ENCODE results near the gene FAM13A.

Gene FAM13A

DNA sequence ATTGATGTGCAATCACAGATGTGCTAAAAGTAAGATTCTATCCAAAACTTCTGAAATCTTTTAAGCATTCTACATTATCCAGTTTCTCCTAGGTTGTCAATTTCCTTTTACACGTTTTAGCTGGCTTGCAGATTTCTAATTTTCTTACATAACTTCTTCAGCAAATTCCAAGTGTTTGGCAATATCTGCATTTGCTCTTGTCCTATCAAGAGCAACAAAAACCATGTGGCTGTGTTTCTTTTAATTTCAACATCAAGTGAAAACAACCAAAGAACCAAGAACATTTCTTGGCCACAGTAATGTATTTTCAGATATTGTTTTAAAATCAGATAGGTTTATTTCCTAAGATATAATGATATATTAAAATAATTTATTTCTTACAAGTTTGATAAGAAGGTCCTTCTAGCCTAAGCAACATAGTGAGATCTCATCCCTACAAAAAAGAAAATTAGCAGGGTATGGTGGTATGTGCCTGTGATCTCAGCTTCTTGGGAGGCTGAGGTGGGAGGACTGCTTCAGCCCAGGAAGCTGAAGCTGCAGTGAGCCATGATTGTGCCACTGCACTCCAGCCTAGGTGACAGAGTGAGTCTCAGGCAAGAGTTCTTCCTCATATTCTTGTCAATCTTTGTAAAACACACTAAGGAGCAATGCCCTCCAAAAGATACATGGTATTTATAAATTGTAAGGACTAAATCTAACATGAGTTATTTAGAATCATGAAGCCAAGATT lies 228.0 kb downstream of the FAM13A start:
- DNase-seq, result no peak

DNA sequence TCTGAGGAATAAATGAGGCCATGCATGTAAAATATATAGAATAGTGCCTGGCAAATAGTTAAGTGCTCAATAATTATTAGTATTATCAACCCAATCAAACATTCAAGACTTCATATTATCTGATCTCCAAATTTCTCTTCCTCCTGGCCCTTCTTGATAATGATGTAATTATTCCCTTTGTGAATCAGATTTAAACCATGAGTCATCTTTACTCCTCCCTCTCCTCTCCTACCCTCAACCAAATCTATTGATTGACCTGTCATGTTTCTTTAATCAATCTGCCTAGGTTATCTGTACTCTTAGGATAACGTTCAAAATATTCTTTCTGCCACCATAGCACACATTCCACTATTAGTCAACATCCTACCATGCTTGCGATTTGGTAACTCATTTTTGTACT lies 229.5 kb downstream of the FAM13A start:
- no peak for DNase-seq

DNA sequence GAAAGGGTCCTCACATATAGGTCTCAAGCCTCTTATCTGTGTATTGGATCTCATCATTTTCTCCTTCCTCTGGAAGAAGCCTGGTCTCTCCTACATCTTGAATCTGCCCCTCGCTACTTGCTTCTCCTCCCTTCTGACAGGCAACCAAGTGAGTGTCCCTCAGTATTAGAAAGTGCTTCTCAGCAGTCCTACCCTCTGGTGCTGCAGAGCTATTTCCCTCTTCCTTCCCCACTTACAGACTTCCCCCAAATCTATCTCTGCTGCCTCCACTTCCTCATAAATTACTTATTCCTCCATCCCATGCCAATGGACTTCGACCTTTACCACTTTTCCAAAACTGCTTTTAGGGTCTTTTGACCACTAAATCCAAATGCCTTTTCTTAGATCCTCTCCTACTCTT lies 230.2 kb downstream of the FAM13A start:
- DNase-seq, result no peak

DNA sequence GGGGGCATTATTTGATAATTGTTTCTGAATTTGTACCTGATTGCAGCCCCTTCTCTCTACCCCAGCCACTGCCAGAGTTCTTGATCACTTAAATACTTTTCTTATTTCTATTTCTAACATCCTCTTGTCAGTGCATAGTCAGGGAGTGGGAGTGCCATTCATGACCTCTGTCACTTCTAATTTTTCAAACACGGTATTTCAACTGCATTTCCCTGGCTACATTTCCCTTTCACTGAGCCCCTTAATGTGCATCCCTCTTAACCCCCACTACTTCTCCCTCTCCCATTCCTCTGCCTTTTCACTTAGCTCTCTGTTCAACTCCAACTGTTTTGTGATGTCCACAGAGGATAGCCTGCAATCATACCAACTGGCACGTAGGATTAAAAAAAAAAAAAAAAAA lies 231.1 kb downstream of the FAM13A start:
- no peak for DNase-seq

DNA sequence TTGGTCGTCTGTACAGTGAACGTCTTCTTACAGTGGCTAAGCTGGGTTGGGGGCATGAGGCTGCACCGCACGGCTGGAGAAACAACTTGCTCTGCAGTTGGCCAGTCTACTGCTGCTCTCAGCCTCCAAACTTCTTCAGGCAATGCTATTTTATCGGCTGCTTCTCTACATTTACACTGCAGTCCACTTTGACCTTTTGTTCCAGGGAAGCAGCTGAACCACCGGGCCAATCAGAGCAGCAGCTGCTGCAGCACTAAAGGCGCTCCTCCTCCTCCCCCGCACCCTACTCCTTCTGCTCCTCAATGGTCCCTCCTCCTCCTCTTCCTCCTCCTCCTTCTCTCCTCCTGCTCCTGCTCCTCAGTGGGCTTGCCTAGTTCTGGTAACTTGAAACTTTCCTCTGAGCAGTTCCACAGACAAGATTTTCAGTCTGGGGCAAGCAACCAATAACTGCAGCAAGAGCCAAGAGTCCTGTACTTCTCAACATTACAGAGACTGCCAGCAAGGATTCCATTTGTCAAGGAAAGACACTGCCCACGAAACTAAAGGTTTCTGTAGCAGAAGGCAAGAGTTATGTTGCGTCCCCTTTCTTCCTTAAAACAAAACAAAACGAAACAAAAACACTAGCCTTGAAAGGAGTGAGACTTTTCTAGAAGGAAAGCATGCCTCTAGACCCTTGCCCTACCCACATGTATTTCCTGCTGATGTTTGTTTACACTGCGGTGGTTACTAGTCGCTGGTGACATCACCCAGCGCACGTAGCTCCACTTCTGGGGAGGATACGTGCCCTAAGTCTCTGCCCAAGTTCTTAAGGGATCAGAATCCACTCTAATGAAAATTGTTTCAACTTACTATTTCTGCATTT lies 233.7 kb downstream of the FAM13A start:
- DNase-seq, result peak; percentile 84 to 89

DNA sequence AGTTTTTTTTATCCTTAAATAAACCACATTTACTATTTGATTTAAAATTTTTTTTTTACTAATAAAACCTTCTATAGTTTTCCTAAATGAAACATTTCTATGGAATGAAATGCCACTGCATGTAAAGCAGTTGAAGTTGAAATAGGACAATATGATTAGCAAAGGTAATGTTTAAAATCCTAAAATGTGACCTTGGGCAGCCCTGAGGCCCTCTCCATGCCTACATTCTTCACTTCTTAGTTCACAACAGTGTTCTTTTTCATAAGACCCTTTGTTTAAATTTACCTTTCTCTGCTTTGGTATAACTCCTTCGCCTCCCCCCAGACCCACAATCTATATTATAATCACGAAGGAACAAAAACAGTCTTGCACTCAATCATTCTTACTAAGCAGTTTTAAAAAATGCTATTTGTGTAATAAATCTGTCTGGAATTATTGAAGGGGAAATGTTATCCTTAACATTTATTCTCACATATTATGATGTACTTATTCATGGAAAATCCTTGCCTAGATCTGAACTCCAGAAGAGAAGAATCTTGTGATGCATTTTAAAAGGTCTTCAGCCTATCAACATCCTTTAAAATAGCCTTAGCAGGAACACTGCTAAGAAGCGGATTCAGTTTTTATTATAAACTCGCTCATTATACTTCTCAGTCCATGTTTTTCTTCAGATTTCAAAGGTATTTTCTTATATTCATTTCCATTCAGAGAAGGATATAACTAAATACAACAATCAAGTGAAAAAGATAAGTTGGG lies 234.8 kb downstream of the FAM13A start:
- no peak for DNase-seq

DNA sequence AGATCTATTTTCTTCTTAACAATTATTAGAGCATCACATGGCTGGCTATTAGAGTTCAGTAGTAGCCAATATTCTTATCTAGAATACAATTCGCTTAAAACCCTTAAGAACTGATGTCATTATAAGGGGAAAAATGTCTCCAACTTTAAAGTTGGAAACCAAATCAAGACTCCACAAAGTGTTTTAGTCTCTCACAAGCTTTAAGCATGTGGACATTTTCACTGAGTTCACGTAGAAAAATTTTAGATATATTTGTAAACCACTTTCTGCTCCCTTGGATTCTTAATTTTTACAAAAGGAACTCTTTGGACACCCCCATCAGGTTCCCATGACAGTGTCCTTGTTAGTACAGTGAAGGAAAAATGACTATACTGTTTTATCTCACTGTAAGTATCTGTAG lies 235.5 kb downstream of the FAM13A start:
- no peak for DNase-seq

DNA sequence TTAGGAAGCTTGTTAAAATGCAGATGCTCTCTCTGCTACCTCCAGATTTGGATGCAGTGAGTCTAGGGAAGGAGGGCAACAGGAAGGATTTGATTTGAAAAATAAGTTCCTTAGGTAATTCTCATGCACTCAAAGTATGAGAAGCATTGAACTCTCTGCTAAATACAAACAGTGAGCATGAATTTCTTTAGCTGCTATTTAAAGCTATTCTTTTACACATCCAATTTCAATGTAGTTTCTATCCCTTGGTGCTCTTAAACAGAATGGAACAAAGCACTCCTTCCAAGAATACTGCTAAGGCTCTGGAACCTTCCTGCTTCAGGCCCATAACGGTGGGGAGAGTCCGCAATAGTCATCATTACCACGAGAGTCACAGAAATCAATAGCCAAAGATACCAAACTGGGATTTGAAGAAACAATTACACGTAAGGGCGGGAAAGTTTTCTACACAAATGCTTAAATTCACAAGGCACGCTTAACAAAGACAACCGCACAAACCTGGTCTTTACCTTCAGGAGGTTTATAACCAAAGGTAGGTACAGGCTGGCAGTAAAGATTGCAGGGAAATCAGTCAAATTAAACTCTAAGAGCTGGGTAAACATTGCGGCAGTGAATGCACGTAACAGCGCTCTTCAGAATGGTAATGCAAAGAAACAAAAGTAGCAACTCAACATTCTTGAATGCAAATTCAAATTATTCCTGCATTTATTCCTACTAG lies 236.1 kb downstream of the FAM13A start:
- DNase-seq, result no peak

DNA sequence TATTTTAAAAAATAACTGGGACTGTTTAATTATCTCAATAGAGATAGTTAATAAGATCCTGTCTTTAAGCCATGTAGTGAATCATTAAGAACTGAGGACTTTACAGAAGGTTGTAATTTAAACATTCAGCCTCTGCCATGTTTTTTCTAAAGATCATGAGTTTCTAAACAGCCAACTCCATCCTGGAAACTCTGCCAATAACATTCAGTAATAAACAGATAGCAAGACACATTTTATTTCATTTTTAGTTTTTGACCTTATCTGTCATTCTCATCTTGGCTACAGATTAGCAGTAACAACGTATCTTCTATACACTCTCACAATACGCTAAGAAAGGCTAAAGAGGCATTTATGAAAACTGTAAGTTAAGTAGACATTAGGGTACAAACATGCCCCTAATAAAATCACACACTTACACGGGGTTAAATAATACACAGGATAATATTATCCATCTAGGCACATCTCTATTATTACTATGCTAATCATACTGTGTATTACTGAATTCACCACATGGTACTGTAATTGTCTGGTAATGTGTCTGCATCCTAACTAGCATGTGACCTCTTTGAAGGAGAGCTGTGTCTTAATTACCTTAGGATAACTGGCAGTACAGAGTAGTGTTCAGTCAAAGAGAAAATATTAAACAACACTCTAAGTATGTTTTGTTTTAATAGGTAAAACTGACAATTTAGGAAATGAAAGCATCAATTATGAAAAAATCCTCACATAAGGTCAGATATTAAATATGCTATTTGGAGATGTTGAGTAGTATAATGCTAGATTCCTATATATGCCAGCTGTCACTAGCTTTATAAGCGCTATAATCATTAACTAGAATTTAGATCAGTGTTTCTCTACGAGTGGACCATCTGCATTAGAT lies 236.9 kb downstream of the FAM13A start:
- no peak for DNase-seq

DNA sequence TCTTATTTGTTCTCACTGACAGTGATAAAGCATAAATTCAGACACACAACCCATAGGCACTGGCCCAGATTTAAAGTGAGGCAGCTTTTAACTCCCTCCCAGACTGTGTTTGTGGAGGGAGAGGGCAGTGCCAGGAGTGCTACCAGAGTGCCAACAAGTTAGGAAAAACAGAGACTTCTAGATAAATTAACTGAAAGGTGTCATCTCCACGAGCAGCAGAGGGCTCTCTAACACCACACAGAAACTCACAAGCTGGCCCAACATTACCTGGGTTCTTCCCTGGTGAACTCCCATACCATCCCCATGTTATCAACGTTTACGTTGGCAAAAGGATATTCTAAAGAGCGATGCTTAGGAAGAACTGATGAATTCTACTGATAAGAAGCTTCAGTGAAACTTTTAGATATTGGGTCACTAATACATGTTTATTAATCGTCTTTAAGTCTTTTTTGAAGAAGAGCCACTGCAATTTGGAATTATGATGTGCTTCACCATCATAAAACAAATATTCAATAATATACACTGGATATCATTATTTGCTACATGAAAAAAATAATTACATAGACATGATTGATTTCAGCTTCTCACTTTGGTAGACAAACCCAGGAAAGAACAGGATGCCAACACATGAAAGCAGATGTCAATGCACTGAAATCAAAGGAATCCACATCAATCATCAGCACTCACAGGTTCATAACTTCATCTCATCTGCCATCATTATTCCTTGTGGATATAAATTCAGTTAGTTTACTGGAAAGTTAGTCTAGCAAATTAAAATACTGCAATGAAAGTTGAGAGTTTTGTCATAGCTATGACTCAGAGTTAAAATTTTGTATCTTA lies 238.1 kb downstream of the FAM13A start:
- peak; percentile 45 to 67 for DNase-seq

DNA sequence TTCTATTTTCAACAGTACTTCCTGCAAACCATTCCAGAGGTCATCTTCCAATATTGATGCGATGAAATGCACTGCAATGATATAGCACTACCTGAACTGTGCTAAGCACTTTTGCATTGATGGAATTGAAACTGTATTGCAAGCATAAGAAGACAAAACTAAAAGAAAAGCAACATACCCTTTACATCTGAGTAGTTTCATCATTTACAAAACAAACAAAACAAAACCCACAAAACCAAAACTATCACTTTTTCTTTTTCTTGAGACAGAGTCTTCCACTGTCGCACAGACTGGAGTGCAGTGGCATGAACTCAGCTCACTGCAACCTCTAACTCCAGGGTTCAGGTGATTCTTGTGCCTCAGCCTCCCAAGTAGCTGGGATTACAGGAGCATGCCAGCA lies 239.2 kb downstream of the FAM13A start:
- no peak for DNase-seq

DNA sequence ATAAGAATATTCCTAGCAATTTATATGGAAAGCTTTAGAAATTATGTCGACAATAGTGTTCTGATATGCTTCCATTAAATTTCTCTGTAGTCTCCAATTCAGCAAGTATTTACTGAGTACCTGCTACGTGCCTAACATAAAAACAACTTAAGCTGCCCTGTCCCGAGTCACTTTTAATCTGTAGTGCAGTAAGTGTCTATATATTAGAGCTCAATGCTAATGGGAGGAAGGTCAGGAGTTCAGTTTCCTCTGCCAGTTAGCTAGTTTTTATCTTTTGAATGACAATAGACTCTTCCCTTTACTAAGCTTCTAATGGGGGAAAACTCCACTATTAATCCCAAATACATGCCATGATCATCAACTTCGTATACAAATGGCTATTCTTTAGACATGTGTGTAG lies 240.6 kb downstream of the FAM13A start:
- DNase-seq, result no peak

DNA sequence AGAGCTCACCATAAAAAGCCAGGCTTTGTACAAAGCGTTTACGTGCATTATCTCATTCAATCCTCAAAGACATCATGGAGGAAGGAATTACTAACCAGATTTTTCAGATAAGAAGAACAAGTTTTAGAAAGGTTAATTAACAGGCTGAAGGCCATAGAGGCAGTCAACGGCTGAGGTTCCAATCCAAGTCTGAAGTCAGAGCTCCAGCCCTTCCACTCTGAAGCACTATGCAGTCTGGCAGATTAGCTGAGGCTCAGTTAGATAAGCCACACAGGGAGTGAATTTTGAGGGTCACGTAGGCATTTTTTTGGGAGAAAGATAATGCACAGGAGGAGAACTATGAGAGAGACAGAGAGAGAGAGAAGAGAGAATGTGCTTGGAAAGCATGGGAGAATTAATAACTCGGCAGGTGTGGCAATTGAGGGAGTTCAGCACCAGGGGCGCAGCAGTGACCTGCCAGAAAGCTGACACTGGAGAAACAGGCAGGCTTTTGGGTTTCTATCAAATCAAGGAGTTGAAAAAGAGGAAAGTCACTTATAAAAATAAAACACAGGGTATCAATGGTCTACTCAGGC lies 242.9 kb downstream of the FAM13A start:
- DNase-seq, result no peak

DNA sequence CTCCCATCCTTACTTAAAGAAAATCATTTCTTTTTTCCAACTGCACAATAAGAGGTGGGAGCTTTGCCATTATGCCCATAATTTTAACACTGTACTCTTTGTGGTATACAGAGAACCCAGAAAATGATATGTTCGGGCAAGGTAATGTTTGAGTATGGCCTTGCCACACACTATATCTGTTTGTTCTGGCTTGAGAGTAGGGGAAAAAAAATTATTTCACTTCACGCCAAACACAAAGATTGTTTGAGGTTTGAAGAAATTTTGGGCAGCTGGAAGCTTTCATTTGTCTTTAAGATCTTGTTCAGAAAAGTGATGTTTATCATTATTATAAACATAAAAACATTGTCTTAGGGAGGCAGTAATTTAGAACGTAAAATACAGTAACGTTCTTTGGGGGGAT lies 244.0 kb downstream of the FAM13A start:
- DNase-seq, result no peak

DNA sequence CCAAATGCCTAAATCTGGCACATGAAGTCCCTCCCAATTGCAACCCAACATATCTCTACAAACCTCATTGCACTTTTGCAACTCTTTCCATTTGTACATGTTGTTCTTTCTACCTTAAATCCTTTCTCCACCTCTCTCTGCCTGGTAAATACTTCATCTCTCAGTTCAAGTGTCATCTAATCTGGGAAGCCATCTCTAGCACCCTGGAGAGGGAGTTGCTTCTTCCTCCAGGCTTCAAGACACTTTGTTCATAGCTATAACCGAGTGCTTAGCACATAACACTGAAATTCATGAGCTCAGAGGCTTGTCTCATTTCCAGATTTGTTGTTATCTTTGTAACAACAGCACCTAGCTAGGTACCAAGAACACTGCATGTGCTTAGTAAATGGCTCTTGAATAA lies 244.6 kb downstream of the FAM13A start:
- no peak for DNase-seq

DNA sequence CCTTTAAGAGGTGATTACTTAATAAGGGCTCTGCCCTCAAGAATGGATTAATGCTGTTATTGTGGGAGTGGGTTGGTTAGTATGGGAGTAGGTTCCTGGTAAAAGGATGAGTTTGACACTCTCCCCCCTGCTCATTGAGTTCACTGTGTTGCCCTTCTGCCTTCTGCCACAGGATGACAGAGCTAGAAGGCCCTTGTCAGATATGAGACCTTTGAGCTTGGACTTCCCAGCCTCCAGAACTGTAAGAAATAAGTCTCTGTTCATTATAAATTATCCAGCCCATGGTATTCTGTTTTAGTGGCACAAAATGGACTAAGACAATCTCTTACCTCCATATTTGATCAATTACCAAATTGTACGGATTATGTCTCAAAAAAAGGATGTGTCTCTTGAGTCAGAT lies 245.1 kb downstream of the FAM13A start:
- no peak for DNase-seq

DNA sequence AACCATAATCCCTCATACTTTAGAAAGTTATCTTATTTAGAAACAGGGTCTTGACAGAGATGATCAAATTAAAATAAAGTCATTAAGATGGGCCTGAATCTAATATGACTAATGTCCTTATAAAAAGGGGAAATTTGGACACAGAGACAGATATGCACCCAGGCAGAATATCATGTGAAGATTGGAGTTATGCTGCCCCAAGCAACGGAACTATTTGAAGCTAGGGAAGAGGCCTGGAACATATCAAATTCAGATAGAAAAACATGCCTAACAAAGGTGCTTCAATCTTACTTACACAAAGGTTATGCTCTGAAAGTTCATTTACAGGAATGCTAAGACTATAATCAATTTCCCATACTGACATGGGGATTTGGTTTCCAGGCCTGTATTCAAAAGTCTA lies 246.7 kb downstream of the FAM13A start:
- DNase-seq, result no peak

DNA sequence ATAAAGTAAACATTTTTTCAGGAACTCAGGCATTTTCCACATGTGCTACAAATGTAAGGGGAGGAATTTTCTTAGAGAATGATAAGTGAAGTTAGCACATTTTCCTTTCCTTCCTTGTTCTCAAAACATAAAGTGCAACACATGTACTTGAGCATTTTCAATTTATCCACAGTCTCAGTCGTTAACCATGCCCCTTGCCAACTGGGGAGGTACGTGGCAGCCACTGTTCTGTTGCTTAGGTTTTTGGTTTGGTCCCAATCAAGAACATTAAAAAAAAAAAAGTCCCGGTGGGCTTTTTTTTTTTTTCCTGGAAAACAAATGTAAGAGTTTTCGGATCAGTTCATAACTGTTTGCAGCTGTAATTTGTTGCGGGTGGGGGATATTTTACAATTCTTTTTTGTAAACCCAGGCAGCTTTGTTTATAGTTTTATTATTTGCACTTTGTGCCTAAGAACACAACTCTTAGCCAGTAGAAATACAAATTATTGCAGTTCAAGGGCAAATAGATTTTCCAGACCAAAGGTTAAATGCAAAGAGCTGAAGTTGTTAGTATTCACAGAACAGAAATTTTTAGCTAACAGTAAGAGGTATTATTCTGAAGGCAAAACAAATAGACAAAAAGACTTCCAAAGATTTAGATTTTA lies 247.3 kb downstream of the FAM13A start:
- DNase-seq, result no peak

DNA sequence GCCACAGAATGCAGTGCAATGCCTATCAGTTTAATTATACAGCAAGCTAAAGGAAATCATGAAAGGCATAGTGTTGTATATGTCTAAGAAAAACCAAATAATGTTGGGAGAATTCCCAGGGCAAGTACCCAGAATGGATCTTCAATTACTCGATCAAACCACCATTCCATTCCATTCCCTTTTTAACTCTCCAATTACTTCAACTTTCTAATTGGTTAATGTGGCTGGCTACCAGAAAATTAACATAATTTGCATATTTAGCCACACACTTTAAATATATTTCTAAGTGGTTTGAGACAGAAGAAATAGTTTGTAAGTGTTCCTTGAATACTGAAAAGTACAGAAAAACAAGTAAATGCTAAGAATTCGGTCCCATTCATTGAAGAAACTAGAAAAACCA lies 247.9 kb downstream of the FAM13A start:
- DNase-seq, result no peak

DNA sequence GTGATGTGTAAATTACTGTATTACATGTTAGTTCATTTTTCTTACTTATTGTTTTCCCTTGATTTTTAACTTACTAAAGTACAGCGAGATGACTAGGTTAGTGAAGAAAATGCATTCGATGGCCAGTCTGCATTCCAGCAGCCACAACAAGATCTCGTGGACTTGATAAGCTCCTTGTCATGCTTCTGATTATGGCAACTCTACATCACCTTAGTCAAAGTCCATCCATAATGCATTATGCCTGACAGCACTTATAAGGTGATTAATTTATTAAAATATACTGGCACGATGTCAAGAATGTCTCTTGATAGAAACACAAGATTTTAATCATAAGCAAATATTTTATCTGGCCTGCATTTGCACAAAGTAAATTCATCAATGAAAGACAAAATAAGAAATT lies 249.5 kb downstream of the FAM13A start:
- no peak for DNase-seq
